HG02884 (cell line): Measurements from ENCODE around the gene PAPPA.

Experiments used
- ATAC-seq: cut with Tn5 transposase; IDR thresholded peaks from one replicate; pipeline ENCODE4 v1.9.1; 2021; ENCODE audit warnings: mild to moderate bottlenecking, moderate library complexity; ENCODE audit not compliant: unreplicated experiment

The PAPPA gene

GRCh38 chr9:116304761-116305160, 151.2 kb downstream of the PAPPA start:
- no peak for ATAC-seq

- no peak for ATAC-seq
These were observed 154.5 kb downstream of the PAPPA start for GRCh38 chr9:116308076-116308475.

- no peak for ATAC-seq
These were observed 156.5 kb downstream of the PAPPA start for GRCh38 chr9:116309900-116310611.

- ATAC-seq = no peak
These were observed 158.6 kb downstream of the PAPPA start for GRCh38 chr9:116312221-116312620.

- ATAC-seq = no peak
These were observed 160.0 kb downstream of the PAPPA start for GRCh38 chr9:116313638-116314037.

GRCh38 chr9:116316246-116316645, 162.7 kb downstream of the PAPPA start:
- no peak for ATAC-seq

GRCh38 chr9:116317503-116317902, 163.9 kb downstream of the PAPPA start:
- ATAC-seq = no peak

GRCh38 chr9:116318468-116319374, 165.1 kb downstream of the PAPPA start:
- ATAC-seq = no peak

- no peak for ATAC-seq
These were observed 165.9 kb downstream of the PAPPA start for GRCh38 chr9:116319480-116319879.

- ATAC-seq = no peak
These were observed 166.7 kb downstream of the PAPPA start for GRCh38 chr9:116320290-116320689.

GRCh38 chr9:116322521-116322920, 168.9 kb downstream of the PAPPA start:
- ATAC-seq = no peak

GRCh38 chr9:116323012-116323411, 169.4 kb downstream of the PAPPA start:
- no peak for ATAC-seq

GRCh38 chr9:116323571-116323970, 170.0 kb downstream of the PAPPA start:
- no peak for ATAC-seq

GRCh38 chr9:116325924-116326323, 172.3 kb downstream of the PAPPA start:
- ATAC-seq = no peak

GRCh38 chr9:116327701-116328405, 174.3 kb downstream of the PAPPA start:
- ATAC-seq = no peak

- no peak for ATAC-seq
These were observed 175.9 kb downstream of the PAPPA start for GRCh38 chr9:116329470-116329869.

- ATAC-seq = no peak
These were observed 177.7 kb downstream of the PAPPA start for GRCh38 chr9:116331241-116331640.

GRCh38 chr9:116332090-116332489, 178.5 kb downstream of the PAPPA start:
- no peak for ATAC-seq

GRCh38 chr9:116333254-116333653, 179.7 kb downstream of the PAPPA start:
- no peak for ATAC-seq

- ATAC-seq = no peak
These were observed 181.1 kb downstream of the PAPPA start for GRCh38 chr9:116334546-116335150.

- ATAC-seq = no peak
These were observed 181.8 kb downstream of the PAPPA start for GRCh38 chr9:116335392-116335791.
